H54 (cell line): ENCODE data around the gene STPG4.

ENCODE experiments used
- DNase-seq: peaks from one replicate; pipeline ENCODE4 v3.0.0; 2011; ENCODE audit warnings: low spot score, mixed read lengths; ENCODE audit not compliant: insufficient read length
- FAIRE-seq: peaks from 3 replicates; lab custom pipeline; 2011; peaks lifted over from hg19 to GRCh38; lab: Jason Lieb, UNC
- POLR2A ChIP-seq: IDR thresholded peaks from 2 replicates; pipeline ENCODE4 v1.6.1; 2011; ENCODE audit warnings: low read depth, mild to moderate bottlenecking, low read length

STPG4 gene

DNA sequence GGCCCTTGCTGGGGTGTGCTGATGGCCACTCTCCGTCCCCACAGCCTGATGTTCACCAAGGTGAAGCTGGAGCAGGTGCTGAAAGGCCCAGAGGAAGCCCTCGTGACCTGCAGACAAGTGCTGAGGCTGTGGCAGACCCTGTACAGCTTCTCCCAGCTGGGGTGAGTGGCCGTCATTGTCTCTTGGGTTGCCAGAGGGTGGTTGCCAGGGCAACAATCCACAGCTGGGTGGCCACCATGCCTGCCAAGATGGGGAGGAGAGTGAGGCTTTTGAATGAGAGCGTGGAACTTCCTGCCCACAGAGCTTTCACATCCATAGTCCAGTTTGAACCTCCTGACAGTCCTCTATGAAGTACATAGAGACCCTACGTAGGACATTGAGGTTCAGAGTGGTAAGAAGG is 108.8 kb downstream of the STPG4 start:
- TF ChIP-seq POLR2A: no peak
- FAIRE-seq (no peak), DNase-seq (no peak)

DNA sequence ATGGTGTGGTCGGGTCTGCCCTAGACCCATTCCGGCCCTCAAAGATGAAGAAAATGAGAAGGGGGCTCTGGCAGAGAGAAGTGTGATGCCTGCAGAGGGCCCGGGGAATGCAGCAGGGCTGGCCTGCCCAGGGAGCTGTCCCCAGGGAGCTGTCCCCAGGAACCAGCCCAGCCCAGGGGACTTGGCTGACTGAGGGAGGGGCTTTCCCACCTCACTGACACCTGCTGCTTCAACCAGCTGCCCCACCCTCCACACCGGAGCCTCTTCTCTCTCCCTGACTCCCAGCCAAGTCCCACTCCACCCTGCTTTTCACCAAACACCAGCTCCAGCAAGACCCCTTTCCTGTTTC is 111.2 kb downstream of the STPG4 start:
- FAIRE-seq: no peak
- no peak for DNase-seq
- TF ChIP-seq POLR2A: no peak

DNA sequence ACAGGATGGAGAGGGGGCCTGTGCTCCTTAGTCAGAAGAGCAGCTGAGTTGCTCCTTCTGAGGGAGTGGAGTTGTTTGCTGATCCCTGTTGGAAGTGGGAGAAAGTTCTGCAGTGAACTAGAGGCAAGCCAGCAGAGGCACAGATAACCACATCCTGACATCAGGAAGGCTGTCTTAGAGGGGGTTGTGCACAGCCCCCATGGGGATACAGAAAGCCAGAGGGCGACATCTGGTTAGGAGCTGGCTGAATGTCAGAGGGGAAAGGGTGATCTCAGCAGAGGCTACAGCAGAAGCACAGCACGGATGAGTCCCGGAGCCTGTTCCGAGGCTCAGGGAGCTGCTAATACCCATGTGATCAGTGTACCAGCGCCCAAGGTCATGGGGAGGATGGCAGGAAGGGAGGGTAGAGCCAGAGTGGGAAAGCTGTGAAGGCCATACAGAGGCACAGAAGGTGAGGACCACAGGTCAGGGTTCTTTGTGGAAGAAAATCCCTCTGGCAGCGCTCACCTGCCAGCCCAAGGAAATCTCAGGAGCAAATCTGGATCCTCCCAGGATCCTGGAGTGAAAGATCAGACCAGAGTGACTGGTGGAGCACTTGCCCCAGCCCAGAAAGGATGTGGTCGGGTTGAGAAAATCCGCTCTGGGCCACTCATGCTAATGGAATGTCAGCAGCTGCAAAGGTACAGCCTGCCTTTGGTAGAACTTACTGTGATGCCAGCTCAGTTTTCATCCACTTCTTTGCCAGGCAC is 111.8 kb downstream of the STPG4 start:
- FAIRE-seq (peak; percentile 76), DNase-seq (peak; percentile 99)
- peak; percentile 22; the same call in 1 of the 2 replicates for TF ChIP-seq POLR2A

DNA sequence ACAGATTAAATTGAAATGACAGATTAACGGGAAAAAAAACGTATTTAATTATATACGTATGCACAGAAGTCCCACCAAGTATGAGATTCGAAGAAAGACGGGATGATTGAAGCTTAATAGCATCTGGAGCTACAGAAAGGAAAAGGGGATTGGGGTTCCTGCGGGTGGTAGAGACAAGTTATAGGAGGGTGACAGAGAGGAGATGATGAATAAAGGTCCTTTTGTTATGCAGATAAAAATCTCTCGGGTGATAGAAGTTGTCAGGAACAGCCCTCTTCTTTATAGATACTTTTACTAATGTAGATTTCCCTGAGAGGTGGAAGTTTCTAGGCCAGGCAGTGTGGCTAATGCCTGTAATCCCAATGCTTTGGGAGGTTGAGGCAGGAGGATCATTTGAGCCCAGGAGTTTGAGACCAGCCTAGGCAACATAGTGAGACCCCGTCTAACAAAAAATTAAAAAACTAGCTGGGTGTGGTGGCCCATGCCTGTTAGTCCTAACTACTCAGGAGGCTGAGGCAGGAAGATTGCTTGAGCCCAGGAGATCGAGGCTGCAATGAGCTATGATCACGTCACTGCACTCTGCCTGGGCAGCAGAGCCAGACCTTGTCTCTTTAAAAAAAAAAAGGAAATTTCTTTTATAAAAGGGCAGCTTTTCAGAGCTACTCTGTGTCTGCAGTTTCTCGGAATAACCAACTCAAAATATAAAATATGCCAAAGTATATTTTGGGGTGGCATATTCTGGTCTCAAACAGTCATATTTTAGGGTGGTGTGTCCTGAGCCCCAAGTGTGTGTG is 113.0 kb downstream of the STPG4 start:
- FAIRE-seq (no peak), DNase-seq (no peak)
- no peak for TF ChIP-seq POLR2A

DNA sequence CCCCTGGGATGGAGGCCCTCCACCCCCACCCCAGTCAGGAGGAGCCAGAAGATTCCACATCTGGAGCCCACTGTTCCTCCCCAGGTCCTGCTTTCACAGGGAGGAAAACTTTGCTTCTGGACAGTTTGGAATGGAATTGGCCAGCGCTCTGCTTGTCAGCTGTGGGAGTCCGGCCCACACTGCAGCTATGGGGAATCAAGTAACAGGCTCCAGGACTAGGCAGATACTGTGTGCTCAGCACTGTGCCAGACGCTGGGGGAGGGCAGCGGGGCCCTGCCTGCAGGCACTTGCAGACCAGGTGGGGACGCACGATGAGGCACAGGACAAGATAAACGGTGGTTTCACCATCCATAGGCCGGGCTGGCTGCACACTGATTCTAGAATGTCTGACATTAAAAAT is 114.0 kb downstream of the STPG4 start:
- FAIRE-seq (no peak), DNase-seq (no peak)

DNA sequence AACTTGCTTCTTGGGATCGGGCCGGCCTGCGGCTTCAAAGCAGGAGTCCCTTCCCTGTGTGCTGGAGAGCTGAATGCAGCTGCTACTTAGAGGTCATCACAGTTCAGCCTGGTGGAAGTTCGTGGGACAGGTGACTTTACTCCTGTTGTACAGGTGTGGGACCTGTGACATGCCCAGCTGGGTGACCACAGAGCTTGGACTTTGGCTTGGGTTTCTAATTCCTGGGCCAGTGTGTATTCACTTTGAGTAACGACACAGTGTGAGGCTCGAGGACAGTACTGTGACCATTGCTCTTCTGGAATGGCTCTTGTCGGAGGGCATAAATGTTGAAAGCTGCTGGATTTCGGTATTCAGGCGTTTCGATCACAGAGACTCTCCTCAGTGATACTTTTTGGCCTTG is 114.5 kb downstream of the STPG4 start:
- no peak for TF ChIP-seq POLR2A
- DNase-seq (no peak), FAIRE-seq (no peak)

More for the DNA sequence above, 114.0 kb downstream of the STPG4 start:
- TF ChIP-seq POLR2A: 0 out of 2 replicates have a peak, but pooled peaks have one; percentile 9

DNA sequence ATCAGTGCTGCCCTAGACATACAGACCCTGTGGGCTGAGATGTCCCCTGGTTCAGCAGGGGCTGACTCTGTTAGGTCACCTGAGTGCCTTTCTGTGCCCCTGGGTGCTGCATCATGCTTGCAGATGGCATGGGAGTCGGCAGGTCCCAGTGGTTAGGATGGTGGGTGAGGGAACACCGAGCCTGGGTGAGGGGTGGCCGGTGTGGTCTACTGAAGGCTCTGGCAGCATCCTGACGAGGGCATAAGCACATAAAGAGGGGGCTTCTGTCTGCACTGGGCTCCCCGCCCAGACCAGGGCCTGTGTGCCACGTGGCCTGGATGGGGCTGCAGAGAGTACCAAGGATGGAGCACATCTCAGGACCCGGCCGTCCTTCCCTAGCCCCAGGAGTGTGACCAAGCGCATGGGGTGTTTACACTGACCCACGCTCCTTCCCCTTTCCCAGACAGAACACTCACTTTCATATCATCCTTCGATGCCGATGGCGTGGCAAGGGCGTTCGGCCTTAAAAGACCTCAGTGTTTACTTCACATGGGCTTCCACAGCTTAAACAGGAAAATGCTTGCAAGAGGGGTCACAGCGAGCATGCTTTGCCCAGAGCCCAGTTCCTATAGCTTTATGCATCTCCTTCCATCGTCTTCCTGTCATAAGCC is 115.1 kb downstream of the STPG4 start:
- no peak for TF ChIP-seq POLR2A
- FAIRE-seq: no peak
- DNase-seq: no peak

DNA sequence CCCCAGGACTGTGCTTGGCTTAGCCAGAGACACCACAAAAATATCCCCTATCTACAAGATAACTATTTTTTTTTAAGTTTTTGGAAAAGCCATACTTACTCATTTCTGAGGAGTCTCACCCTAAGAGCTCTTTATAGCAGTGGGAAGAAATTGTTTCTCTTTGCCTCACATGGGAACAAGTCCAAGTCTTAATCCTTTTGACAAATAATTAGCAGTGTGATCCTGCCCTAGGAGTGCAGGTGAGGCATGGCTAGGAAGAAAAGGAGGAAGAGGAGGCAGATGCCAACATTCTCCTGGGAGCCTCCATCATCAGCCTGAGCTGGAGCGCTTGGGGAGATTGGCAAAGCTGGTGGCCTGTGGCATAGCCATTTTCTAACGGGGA is 115.6 kb downstream of the STPG4 start:
- no peak for FAIRE-seq
- DNase-seq: no peak
- TF ChIP-seq POLR2A: no peak

DNA sequence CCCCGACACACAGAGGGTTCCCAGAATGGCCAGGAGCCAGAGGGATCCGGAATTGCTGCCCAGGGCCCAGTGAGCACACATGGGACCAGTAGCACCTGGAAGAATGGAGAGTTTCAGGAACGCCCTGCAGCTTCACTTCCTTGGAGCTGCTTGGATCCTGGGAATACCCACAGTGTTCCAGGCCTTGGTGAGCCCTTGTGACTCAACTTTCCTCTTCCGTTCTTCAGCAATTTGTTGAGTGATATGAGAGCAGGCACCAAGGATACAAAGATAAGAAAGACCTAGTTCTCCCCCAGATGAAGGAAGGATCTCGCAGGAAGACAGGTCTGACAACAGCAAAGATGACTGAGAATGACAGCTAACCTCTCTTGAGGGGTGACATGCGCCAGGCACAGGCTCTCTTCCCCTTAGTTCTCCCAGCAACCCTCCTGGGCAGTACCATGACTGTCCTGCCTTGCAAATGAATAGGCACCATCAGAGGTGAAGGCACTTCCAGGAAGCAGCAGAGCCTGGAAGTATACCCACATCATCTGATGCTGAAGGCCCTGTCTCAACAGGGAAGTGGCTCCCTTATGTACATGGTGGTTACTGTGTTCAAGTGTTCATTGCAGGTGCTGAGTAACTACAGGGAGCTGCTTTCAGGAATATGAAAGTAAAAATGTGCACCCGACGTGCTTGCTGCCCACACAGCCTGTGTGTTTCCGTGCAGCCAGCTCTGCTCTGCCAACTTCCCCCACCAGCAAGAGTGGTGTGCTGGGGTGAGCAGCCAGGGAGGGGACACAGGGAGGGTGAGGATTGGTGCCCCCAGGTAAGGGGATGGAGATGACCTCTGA is 116.2 kb downstream of the STPG4 start:
- FAIRE-seq: no peak
- TF ChIP-seq POLR2A: no peak
- DNase-seq: no peak

DNA sequence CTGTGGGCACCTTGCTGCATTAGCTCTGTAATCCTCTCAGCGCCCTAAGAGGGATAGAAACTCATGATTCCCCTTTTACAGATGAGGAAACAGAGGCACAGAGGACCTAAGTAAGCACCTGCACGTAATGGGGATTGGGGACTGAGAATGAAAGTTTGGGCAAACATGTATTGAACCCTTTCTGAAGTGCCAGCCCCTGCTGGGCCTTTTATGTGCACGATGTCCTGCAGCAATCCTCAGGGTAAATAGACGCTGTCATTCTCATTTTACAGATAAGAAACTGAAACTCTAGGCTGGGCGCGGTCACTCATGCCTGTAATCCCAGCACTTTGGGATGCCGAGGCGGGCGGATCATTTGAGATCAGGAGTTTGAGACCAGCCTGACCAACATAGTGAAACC is 117.4 kb downstream of the STPG4 start:
- DNase-seq: no peak
- no peak for TF ChIP-seq POLR2A
- FAIRE-seq: no peak
